HG03469 (cell line): ENCODE measurements around the gene TMEM220.
"Not testable (repeated sequence)": the region's sequence is repeated elsewhere in the genome, so short reads cannot be mapped to it uniquely, and the experiment has no call there.

Experiments
- ATAC-seq: cut with Tn5 transposase; IDR thresholded peaks from one replicate; pipeline ENCODE4 v1.9.1; 2021; ENCODE audit warnings: mild to moderate bottlenecking, moderate library complexity, moderate number of reproducible peaks; ENCODE audit not compliant: unreplicated experiment

The TMEM220 gene

DNA sequence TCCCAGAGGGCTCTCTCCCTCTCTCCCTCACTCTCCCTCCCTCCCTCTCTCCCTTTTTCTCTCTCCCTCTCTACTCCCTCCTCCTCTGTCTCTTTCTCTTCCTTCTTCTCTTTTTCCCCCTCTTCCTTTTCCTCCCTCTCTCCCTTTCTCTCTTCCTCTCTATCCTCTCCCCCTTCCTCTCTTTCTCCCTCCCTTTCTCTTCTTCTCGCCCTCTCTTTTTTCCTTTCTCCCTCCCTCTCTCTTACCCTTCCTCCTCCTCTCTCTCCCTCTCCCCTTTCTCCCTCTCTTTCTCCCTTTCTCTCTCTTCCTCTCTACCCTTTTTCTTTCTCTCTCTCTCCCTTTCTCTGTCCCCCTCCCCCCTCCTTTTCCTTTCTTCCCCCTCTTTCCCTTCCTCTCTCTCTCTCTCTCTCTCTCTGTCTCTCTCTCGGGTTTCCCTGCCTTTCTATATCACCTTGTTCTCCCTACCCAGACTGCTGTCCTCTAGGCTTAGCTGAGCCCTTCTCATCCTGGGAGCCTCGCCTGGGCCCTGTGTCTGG, 25.8 kb upstream of the TMEM220 start:
- no peak for ATAC-seq

DNA sequence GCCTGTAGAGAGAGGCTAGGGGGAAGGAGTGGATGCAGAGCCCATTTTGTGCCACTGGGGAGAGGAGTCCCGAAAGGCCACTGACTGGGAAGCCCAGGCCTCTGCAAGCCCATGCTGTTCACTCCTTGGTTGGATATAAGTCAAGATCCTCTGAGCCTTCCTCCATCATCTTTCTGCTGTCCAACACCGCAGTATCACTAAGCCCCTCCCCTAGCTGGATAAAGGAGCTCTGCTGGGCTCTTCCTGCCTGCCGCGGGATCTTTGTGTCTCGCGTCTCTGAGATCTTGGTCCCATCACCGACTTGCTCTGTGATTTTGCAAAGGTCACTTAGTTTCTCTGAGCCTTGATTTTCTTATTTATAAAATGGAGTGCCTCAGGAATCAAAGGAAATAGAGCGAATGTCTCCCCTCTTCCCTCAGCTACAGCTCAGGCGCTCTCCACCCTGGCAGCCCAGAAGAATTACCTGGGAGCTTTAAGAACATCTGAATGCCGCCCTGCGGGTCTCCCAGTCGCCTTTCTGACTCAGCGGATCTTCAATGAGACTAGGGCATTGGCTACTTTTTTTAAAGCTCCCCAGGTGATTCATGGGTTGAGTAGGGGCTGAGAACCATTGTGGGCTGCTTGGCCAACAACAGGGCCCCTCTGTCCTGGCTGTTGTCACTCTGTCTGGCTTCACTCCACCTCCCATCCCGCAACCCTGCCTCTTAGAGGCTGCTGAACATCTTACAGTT, 25.2 kb upstream of the TMEM220 start:
- ATAC-seq: no peak

DNA sequence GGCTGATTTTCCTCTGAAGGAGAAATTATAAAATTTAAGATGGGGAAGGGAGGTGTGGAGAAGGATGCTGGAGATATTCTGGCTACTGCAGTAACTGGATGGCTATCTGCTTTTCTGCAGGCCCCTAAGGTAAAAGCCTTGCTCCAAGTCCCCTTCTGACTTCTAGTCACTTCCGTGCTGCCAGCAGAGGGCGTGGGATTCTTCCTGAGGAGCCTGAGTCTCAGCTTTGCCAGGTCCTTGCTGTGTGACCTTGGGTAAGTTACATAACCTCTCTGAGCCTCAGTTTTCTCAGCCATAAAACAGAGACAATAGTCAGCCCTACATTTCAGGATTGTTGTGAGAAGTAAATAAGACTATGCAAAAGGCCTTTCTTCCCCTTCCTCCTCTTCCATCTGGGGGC, 24.3 kb upstream of the TMEM220 start:
- ATAC-seq: no peak

GRCh38 chr17:10752696-10753095, 22.9 kb upstream of the TMEM220 start:
- ATAC-seq: no peak

DNA sequence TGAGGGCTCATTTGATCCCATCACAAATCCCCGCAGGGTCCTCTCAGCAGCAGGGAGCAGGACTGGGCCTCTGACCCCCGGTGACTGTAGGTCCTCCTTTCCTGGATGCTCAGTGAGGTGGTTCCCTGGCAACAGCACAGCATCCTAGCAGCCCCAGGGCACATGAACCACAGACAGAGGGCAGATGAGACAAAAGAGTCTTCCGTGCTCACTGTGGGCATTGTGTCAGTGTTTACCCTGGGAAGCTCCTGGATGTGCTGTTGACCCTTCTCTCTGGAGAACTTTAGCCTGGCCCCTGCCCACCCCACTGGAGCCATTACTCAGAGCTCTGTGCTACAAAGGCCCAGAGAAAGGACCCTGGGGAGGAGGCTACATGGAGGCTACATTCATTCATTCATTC, 21.7 kb upstream of the TMEM220 start:
- no peak for ATAC-seq

DNA sequence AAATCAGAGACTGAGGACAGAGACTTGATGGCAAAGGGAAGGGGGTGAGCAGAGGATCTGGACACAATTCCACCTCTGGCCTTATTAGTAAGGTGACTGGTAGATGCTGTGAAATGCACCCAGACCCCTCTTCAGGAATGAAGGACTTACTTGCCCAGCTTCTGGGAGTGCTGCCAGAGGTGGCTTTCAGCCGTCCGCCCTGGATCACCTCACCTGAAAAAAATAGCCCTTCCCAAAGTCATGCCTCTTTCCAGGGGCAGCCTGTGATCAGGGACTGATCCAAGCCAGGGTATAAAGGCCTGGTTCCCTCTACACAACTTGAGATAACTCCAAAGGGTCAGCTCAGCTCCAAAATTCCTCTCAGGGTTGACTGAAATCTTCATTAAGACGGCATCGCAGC, 20.4 kb upstream of the TMEM220 start:
- no peak for ATAC-seq

DNA sequence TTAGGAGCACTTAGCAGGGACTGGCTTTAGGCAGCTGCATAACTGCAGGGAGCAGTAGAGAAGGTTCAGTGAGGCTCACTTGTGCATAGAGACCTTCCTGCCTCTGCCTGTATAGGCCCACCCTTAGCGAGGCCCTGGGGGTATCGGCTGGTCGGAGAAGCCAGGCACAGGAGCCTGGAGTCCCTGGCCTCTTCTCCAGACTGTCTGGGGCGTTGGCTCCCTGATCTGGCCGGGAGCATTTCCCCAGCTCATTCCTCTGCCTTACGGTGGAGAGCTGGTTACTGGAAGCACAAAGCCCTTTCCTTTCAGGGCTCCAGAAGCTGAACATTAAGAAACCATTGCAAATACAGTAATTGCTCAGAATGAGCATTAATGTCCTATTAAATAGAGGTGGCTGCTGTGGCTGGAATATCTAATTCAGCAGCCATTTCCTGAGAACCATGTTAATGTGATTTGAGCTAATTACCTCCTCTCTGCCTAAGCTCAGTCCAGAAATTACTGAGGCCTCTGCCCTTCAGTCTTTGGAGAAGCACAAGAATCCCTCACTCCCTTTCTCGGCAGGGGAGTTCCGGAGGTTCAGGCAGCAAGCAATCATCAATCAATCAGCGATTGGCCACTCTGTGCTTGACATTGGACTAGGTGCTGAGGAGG, 18.8 kb upstream of the TMEM220 start:
- ATAC-seq: no peak

DNA sequence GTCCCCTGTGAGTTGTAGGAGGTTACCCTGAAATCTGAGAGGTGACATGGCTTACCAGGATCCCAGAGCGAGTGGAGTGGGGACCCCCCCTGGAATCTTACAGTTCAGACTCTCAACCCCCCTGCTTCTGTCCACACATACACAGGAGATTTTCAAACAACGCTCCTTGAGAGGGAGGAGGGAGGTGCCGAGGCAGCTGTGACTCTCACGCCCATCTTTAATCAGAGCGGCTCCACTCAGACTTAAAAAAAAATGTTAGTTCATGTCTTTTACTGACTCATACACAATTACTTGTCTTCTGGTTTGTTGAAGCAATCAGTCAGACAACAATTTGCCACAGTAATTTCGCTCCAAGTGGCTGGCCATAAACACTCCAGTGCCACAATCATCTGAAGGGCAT, 15.4 kb upstream of the TMEM220 start:
- no peak for ATAC-seq

GRCh38 chr17:10744501-10745000, 14.7 kb upstream of the TMEM220 start:
- no peak for ATAC-seq

GRCh38 chr17:10743316-10744009, 13.6 kb upstream of the TMEM220 start:
- ATAC-seq: no peak

DNA sequence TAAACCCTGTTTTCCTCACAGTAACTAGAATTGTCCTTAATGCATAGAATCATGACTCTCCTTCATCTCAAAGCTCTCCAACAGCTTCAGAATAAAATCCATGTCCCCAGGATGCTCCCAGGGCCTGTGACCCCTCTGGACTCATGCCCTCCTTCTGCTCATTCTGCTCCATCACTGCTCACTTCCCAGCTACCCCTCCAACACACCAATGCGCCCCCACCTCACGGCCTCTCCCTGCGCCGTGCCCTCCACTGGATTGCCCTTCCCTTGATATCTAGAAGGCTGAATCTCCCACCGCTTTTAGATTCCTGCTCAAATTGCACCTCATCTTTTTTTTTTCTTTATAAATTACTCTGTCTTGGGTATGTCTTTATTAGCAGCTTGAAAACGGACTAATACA, 12.6 kb upstream of the TMEM220 start:
- ATAC-seq: no peak

DNA sequence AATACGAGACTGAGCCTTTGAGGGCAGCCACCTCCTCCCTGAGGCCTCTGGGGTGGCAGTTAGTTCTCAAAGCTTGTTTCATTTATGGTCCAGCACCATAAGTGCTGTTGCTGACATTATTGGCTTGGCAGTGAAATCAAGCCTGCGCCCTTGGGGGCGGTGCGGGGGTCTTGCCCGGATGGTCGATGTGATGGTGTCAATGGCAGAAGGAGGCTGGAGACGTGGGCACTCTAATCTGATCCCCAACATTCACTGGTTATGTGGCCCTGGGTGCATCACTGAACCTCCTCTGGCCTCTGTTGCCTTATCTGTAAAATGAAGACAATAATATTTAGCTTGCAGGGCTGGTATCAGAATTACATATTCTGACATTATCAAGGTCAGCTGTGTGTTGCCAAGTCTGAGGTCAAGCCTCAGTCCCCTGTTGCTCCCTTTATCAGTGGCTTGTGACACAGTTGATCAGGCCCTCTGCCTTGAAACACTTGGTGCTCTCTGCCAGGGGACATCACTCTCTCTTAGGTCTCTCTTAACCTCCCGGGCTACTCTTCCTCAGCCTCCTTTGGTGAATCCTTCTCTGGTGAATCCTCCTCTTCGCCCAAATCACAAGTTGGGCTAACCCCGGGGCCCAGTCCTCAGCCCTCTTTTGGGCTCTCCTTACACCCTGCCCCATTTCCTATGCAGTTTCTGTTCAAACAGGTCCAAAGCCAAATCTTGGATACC, 11.8 kb upstream of the TMEM220 start:
- no peak for ATAC-seq

DNA sequence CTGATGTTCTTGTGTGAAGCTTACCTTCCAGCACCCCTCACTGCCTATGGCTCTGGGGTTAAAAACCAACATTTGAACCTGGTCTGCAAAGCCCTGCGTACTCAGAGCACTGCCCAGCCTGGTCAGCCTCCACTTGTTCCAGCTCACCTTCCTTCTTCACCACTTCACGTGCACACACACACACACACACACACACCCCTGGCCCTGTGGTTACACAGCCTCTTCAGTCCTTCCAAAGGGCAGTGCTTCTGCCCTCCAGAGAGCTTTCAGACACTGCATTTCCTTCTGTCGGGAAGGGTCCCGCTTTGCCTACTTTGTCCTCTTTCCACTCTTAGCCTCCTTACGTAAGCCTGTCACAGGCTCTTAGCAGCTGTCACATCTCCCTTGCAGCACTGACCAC, 9.6 kb upstream of the TMEM220 start:
- ATAC-seq: no peak

DNA sequence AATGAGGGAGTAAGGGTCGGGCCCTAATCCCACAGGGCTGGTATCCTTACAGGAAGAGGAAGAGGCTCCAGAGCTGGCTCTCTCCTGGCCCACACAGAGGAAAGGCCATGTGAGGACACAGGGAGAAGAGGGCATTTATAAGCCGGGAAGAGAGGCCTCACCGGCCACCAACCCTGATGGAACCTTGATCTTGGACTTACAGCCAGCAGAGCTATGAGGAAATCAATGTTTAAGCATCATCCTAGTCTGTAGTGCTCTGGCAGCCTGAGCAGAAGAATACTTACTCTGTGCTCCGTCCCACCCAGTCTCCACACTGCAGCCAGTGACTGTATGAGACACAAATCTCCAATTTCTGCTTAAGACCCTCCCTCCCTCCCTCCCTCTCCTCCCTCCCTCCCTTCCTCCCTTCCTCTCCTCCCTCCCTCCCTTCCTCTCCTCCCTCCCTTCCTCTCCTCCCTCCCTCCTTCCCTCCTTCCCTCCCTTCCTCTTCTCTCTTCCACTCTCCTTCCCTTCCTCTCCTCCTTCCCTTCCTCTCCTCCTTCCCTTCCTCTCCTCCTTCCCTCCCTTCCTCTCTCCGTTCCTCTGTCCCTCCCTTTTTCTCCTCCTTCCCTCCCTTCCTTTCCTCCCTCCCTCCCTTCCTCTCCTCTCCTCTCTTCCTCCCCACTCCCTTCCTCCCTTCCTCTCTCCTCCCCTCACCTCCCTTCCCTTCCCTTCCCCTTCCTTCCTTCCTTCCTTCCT, 8.9 kb upstream of the TMEM220 start:
- no peak for ATAC-seq

GRCh38 chr17:10737736-10738135, 7.9 kb upstream of the TMEM220 start:
- no peak for ATAC-seq

DNA sequence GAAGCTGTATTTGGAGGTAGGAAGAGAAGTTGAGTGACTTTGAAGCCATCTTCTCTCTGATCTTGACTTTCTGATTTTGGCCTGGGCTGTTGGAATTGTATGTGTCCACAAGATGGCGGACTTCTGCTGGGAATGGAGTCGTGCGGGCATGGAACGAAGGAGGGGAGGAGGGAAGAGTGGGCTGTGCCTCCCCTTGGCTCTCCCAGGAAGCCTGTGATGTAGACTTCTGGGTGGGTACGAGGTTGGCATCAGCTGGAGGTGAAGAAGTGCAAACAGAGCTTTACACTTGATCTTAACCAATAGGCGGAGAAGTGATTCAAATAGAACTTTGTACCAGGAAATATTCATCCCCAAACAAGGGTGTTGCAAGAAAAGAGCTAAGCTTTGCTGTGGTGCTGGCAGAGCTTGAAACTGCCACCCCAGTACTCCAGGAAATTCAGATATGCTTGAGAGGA, 7.4 kb upstream of the TMEM220 start:
- no peak for ATAC-seq

DNA sequence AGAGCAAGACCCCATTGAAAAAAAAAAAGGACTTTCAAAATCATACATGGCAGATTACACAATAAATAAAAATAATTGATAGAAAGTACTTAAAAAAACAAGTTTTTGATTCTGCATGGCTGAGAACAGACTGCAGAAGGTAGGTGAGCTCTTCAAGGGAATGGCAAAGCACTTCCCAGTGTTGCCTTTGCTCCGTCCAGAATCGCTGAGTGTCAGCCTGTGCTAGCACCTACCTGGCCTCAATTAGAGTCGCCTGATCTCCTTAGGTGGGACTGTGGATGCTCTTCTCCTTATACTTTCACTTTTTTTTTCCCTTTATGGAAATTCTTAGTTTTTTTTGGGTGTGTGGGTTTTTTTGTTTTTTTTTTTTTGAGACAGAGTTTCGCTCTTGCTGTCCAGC, 6.0 kb upstream of the TMEM220 start:
- no peak for ATAC-seq

DNA sequence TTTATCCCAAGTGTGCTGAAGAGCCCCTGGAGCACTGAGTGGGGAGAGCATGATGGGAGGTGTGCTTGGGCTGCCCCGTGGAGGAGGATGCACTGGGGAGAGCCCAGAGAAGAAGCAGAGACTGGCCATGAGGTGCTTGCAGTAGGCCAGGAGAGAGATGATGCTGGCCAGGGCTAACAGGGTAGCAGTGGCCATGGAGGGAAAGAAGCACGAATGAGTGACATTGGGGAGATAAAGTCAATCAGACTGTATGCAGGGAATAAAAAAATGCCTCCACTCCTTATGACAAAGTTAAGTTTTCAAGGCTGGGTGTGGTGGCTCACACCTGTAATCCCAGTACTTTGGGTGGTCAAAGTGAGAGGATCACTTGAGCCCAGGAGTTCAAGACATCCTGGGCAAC, 5.4 kb upstream of the TMEM220 start:
- no peak for ATAC-seq

DNA sequence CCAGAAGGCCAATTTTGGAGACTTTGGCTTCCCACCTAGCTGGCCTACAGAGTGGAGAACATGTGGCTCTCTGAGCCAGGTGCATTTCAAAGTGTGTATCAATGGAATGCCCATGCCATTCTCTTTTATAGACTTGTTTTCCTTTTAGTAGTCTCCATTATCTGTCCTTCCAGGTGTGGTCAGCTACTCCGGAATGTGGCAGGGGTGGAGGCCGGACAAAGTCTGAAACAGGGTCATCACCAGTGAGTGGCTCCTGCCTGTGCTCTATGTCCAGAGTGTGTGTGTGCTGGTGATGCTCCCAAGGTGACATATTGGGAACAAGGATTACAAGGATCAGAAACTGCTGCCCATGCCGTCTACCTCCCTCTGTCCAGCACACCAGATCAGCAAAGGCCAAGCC, 3.8 kb upstream of the TMEM220 start:
- ATAC-seq: no peak

GRCh38 chr17:10732121-10732520, 2.3 kb upstream of the TMEM220 start:
- not testable (repeated sequence) for ATAC-seq
